Measurements from ENCODE around the gene DYNC1H1.

DYNC1H1 gene

DNA sequence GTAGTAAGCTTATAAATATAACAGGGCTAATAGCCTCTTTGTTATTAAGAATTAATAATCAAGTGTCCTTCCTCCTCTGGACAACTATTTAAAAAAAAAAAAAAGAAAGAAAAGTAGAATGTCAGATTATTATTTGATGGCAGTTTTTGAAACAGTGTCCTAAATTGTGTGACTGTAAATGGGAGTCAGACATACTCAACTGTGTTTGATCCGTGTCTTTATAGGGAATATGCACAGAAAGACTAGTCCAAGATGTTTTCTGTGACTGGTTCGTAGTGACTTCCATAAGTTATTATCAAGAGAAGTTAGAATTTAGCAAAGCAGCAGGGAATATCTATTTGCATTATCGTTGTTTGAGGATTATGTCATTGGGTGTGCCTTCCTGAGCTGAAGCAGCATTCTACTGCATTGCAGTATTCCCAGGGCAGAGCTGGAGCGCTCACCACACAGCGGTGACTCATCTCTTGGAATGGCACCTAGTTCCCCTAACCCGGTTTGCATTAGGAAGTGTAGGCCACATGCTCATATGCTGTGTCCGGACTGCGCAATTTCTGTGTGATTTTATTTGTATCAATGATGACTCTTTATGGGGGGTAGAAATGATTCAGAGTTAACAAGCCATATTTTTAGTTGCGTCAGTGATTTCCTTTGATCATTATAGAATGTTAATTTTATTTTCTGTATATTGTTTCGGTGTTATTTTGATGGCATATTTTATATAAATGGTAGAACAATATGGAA, 7.9 kb downstream of the DYNC1H1 start (continued):
- TF ChIP-seq ZNF37A (tag by site-specific recombination; IDR thresholded peaks at IDR 0.05) = no peak
- TF ChIP-seq, protein P1, sequence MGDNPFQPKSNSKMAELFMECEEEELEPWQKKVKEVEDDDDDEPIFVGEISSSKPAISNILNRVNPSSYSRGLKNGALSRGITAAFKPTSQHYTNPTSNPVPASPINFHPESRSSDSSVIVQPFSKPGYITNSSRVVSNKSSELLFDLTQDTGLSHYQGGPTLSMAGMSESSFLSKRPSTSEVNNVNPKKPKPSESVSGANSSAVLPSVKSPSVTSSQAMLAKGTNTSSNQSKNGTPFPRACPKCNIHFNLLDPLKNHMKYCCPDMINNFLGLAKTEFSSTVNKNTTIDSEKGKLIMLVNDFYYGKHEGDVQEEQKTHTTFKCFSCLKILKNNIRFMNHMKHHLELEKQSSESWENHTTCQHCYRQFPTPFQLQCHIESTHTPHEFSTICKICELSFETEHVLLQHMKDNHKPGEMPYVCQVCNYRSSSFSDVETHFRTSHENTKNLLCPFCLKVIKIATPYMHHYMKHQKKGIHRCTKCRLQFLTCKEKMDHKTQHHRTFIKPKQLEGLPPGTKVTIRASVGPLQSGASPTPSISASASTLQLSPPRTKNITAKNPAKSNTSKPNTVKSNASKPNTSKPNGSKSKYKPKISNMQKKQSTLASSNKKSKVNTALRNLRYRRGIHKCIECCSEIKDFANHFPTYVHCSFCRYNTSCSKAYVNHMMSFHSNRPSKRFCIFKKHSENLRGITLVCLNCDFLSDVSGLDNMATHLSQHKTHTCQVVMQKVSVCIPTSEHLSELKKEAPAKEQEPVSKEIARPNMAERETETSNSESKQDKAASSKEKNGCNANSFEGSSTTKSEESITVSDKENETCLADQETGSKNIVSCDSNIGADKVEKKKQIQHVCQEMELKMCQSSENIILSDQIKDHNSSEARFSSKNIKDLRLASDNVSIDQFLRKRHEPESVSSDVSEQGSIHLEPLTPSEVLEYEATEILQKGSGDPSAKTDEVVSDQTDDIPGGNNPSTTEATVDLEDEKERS (tag by site-specific recombination; IDR thresholded peaks at IDR 0.05) = no peak
- no peak for TF ChIP-seq ZBTB7A (tag by site-specific recombination; IDR thresholded peaks at IDR 0.05; ENCODE audit: low read depth)
- no peak for TF ChIP-seq ZNF23 (tag by site-specific recombination; IDR thresholded peaks at IDR 0.05; ENCODE audit: borderline replicate concordance)
- peak; percentile 72; the same call in 1 of the 2 replicates for TF ChIP-seq ZXDB (tag by site-specific recombination; IDR thresholded peaks at IDR 0.05)
- peak; percentile 62 for TF ChIP-seq ZBTB48 (tag by site-specific recombination; IDR thresholded peaks at IDR 0.05)
- peak; percentile 64; the same call in 1 of the 2 replicates for TF ChIP-seq OSR2 (tag by site-specific recombination; IDR thresholded peaks at IDR 0.05)
- TF ChIP-seq ZNF16 (tag by site-specific recombination; IDR thresholded peaks at IDR 0.05; ENCODE audit: low read depth) = no peak
- TF ChIP-seq ZNF433 (tag by site-specific recombination; IDR thresholded peaks at IDR 0.05; ENCODE audit: low read depth) = no peak
- TF ChIP-seq ZNF518A (tag by site-specific recombination; conservative IDR thresholded peaks at IDR 0.05; ENCODE audit: low read depth) = no peak
- TF ChIP-seq ZNF157 (tag by site-specific recombination; IDR thresholded peaks at IDR 0.05) = no peak
- TF ChIP-seq ZNF214 (tag by site-specific recombination; IDR thresholded peaks at IDR 0.05; ENCODE audit: borderline replicate concordance) = no peak
- no peak for TF ChIP-seq ZNF175 (tag by site-specific recombination; IDR thresholded peaks at IDR 0.05)
- no peak for TF ChIP-seq SETDB1 (IDR thresholded peaks at IDR 0.05; ENCODE audit: insufficient read length, low read length)
- no peak for TF ChIP-seq ZNF148 (tag by site-specific recombination; IDR thresholded peaks at IDR 0.05; ENCODE audit: borderline replicate concordance)
- TF ChIP-seq ZNF423 (tag by site-specific recombination; IDR thresholded peaks at IDR 0.05) = no peak
- TF ChIP-seq ZNF132 (tag by site-specific recombination; IDR thresholded peaks at IDR 0.05; ENCODE audit: borderline replicate concordance) = no peak
- TF ChIP-seq TSHZ1 (tag by site-specific recombination; IDR thresholded peaks at IDR 0.05; ENCODE audit: borderline replicate concordance) = no peak; the same call in 1 of the 2 replicates
- TF ChIP-seq ZSCAN23 (tag by site-specific recombination; IDR thresholded peaks at IDR 0.05) = 0 out of 2 replicates have a peak, but pooled peaks have one; percentile 36
- TF ChIP-seq ZSCAN4 (tag by site-specific recombination; IDR thresholded peaks at IDR 0.05) = 0 out of 2 replicates have a peak, but pooled peaks have one; percentile 14
- TF ChIP-seq ZNF114 (tag by site-specific recombination; IDR thresholded peaks at IDR 0.05) = no peak
- TF ChIP-seq TCF7L2 (IDR thresholded peaks at IDR 0.05; ENCODE audit: borderline replicate concordance, low read depth, low read length) = no peak
- no peak for TF ChIP-seq MYNN (tag by site-specific recombination; IDR thresholded peaks at IDR 0.05; ENCODE audit: borderline replicate concordance)
- TF ChIP-seq ZNF501 (tag by site-specific recombination; IDR thresholded peaks at IDR 0.05) = no peak
